Inferior parietal cortex (tissue), 1 donor: Measurements from ENCODE around the gene UPP2.

Source experiments
- DNase-seq: peaks from one replicate; pipeline ENCODE4 v3.0.0-alpha.2; 2016; ENCODE audit errors: extremely low spot score

Gene UPP2

GRCh38 chr2:158101384-158101926 is at the start of gene UPP2:
TSS of gene UPP2 (plus strand) at chr2:158101876. CDS start at chr2:158102064, 188 bp downstream.
- no peak for DNase-seq

GRCh38 chr2:158052761-158053160 is 48.9 kb upstream of the UPP2 start:
- DNase-seq, result no peak

- no peak for DNase-seq
Observed at GRCh38 chr2:158056875-158057274, 44.8 kb upstream of the UPP2 start.

- DNase-seq, result no peak
Observed at GRCh38 chr2:158060160-158060834, 41.4 kb upstream of the UPP2 start.

GRCh38 chr2:158060835-158061435 is 40.7 kb upstream of the UPP2 start:
- no peak for DNase-seq

DNA sequence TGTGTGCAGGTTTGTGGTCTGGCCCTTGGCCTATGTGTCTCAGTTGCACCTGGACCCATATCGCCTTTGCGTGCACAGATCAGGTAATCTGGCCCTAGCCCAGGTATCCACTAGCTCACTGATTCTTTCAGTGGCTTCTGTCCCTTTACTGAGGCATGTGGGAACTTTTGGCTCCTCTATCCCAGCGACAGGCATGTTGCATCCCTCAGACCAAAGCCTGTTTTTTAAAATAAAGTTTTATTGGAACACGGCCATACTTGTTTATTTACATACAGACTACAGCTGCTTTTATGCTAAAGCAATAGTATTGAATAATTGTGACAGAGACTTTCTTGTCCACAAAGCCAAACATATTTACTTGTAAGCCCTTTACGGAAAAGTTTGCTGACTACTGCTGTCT is 39.9 kb upstream of the UPP2 start:
- DNase-seq, result no peak

DNA sequence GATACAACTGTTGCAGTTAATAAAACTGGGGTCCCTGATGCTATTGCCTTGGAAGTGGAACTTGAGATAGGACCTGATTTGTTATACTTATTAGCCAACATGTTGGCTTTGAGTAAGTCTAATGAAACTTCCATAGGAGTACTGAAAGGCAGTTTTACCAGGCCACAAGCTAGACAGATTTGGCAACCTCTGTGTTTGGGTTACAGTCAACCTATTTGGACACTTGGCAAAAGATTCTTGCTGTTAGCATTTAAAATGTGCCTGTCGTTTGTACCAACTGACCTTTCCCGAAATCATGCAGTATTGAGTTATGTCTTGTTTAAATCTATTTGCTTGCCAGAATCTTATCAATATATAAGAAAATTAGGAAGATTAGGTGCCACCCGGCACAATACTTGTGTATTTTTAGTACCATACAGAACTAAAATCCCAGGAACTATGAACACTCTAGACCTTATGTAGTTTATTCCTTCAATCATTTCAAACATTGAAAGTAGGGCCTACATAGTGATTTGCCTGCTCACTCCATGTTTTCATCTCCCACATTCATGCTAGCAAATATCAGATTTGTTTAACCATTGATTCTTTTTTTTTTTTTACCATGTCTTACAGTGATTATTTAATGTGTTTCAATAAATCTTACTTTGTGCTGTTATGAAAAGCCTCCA is 35.5 kb upstream of the UPP2 start:
- DNase-seq, result no peak

GRCh38 chr2:158071018-158071417 is 30.7 kb upstream of the UPP2 start:
- DNase-seq, result no peak

GRCh38 chr2:158072361-158072760 is 29.3 kb upstream of the UPP2 start:
- no peak for DNase-seq

DNA sequence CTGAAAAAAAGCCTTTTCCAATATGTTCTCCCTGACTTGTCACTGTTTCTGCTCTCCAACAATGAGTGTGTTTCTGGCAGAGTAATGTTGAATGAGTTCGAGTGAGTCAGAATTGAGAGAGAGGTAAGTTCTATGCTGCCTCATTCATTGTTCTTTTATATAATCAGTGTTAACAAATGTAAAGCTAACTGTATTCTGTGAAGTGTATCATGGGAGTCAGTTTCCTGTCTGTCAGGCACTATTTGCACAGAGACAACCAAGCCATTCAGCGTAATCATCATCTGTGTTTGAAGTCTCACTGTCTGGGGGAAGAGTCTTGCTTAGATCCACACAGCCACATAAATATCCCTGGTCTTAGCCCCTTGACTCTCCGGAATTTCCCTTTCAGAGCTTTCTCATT is 22.0 kb upstream of the UPP2 start:
- no peak for DNase-seq

- DNase-seq, result no peak
Observed at GRCh38 chr2:158088093-158088492, 13.6 kb upstream of the UPP2 start.

DNA sequence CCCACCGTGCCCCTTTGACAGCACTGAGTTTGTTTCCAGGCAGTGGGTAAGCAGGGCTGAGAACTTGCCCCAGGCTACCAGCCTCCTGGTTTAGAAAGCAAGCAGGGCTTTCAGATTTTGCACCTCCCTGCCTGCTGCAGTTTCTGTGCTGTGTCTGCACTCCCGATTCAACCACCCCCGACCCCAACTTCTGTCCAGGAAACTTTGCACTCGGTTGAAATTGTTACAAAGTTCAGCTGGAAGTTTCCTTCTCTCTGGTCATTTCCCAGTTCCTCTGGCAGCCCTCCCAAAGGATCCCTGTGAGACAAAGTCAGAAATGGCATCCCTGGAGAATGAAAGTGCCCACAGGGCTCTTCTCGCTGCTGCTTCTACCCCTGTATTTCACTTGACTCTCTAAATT is 12.4 kb upstream of the UPP2 start:
- DNase-seq, result no peak

- DNase-seq, result no peak
Observed at GRCh38 chr2:158091647-158092046, 10.0 kb upstream of the UPP2 start.

DNA sequence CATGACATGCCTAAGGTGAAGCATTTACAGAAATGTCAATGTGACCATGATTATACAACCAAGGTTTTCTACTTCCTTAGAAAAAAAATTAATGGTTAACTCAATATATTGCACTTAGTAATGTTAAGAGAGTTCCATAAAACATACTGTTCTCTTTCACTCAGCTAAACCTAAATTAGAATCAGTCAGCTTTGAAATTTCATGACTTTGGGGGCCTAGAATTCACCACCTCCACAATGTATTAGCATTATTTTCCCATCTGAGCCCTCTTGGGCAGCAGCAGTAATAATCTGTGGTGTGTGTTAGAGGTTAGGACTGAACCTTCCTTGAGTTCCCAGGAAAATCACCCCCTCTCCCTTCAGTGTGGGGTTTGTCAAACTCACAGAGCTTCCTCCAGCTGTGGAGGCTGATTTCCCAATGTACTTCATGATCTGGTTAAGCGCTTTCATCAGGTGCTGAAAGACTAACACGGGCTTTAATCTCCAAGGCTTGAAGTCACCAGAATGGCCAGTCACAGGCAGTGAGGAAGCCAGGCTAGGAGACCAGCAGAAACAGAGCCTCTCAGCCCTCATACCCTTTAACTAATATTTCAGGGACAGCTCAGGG is 7.1 kb upstream of the UPP2 start:
- DNase-seq, result no peak

DNA sequence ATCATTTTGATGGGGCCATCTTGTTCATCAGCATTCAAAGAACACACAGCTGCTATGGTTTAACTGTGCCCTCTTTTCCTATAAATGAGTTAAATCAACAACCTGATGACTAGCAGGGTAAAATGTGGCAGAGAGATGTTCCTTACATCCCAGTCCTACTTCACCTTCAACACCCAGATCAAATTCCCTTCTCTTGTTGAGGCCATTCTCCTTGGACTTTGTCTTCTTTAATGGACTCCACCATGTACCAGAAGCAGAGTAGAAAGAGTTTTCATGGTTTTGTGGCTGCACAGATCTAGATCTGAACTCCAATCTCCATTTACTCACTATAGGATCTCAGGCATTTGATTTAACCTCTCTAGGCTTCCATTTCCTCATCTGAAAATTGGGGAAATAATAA is 6.4 kb upstream of the UPP2 start:
- DNase-seq, result no peak

GRCh38 chr2:158095912-158096311 is 5.8 kb upstream of the UPP2 start:
- no peak for DNase-seq

DNA sequence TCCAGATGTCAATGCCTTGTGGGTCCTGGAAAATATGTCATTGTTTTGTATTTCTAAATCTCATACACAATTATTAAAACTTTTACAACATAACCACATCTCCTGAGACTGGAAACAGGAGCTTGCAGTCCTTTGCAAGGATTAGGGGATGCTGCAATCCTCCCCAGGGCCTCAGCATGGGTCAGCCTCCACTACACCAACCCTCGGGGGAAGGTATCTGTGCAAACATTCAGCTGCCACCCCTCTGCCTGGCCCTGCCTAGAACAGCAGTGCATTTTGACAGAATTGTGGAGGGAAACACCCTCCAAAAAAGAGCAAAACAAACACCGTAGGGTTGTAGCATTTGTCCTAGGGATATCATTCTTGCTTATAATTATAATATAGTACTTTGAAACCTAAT is 4.2 kb upstream of the UPP2 start:
- DNase-seq, result no peak

DNA sequence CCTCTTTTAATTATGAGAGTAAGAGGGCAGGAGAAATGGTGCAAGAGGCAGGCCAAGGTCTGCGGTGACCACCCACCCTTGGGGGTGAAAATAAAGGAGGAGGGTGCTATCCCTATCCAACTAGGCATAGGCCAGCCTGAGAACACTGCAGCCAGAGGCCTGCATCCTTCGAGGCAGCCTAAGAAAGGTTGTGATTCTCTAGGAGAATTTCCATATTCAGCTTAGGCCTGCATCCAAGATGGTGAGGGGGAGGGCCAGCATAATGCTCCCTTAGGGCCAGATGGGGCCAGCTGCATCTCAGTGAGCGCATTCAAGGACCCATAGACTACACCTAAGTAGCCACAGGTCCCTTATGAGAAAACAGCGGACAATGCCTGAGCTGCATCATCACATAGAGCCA is 3.5 kb upstream of the UPP2 start:
- no peak for DNase-seq

DNA sequence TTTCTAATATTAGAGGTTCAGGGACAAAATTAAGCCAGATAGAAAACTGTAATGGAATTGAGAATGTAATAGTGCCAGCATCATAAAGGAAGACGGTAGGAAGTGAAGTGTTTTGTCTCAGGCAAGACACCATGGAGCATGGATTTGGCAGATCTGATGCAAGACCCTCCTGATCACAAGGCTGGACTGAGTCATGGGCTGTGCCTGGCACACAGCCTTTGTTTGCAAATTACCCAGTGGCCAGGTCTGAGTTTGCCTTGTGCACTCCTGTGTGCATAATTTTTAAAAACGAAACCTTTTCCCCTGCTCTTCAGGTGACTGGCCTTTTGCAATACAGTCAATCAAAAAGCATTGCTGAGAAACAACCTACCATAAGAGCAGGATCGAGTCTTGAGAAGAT is 2.0 kb upstream of the UPP2 start:
- no peak for DNase-seq

GRCh38 chr2:158100411-158100810 is 1.3 kb upstream of the UPP2 start:
- DNase-seq, result no peak

GRCh38 chr2:158102446-158102845 is 770 bp downstream of the UPP2 start:
- DNase-seq, result no peak

DNA sequence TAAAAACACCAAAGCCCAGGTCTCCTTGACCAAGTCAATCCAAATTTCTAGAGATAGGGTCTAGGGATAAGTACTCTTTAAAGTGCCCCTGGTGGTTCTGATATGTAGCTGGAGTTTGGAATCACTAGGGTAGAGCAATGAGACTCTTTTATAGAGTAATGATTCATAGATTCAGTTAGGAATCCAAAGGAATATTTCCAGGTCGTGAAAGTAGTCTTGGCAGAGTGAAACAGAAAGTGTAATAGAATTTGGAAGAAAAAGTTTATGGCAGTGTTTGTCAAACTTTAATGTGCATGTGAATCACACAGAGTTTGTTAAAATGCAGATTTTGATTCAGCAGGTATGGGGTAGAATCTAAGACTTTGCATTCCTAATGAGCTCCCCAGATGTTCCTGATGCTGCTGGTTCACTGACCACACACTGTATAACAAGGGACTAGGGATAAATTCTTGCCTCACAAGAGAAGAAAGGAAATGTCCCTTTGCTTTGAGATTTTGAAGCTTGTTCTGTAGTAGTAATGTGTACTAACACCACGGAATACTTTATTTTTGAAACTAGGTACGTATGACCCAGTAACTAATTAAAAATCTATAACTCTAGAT is 1.8 kb downstream of the UPP2 start:
- no peak for DNase-seq
